DND-41 (cell line): ENCODE measurements around the gene CCDC158.

Experiments used
- CTCF ChIP-seq: IDR thresholded peaks from 2 replicates; pipeline ENCODE4 v1.5.1; 2012; ENCODE audit warnings: borderline replicate concordance, low read length, moderate library complexity, mild to moderate bottlenecking; ENCODE audit not compliant: poor library complexity, severe bottlenecking; ENCODE audit errors: extremely low read depth
- EZH2 ChIP-seq: IDR thresholded peaks from 3 replicates; pipeline ENCODE4 v1.6.1; 2012; ENCODE audit warnings: borderline replicate concordance, low read depth, mild to moderate bottlenecking, moderate library complexity, low read length, inconsistent platforms; ENCODE audit not compliant: severe bottlenecking

- TF ChIP-seq CTCF (no peak), EZH2 (no peak)
Observed at GRCh38 chr4:76279462-76279861, 141.5 kb downstream of the CCDC158 start.
